H1 (cell line): ENCODE measurements around the gene LRRIQ4. TPM values are rescaled to one million over a fixed set of nuclear protein-coding genes. Genes with fewer than 3 reads are reported as not detected.

Experiments
- CTCF ChIA-PET: fragments of 300-600 bp; sonication (Branson Sonifier 250); formaldehyde crosslinking; loops from one replicate; lab custom pipeline; 2021; ENCODE audit not compliant: partially characterized antibody; lab: Charles Lee
- POLR2A ChIA-PET: fragments of 300-600 bp; sonication (Branson Sonifier 250); formaldehyde crosslinking; loops from one replicate; lab custom pipeline; 2021; ENCODE audit warnings: inconsistent platforms; ENCODE audit not compliant: partially characterized antibody; lab: Charles Lee
- DNase-seq, 2 experiments: peaks; one replicate each; pipeline versions ENCODE4 v3.0.0 to v3.0.0-alpha.2; 2010 to 2022; ENCODE audit warnings: low spot score in 2 of 2, low read depth in 1 of 2, mixed read lengths in 1 of 2
- FAIRE-seq: peaks from 2 replicates; lab custom pipeline; 2011; peaks lifted over from hg19 to GRCh38; lab: Jason Lieb, UNC
- H2AFZ ChIP-seq: 2 replicates; pipeline ENCODE4 v1.8.1; 2012; ENCODE audit warnings: low read length, inconsistent platforms
- H2AK5ac ChIP-seq: 2 replicates; pipeline ENCODE4 v1.6.1; 2013; ENCODE audit warnings: low read depth, low read length
- H2BK120ac ChIP-seq: replicated peaks from 2 replicates; pipeline ENCODE3; 2013; ENCODE audit warnings: low read depth, low read length, inconsistent platforms
- H2BK12ac ChIP-seq: 2 replicates; pipeline ENCODE4 v1.6.1; 2013; ENCODE audit warnings: low read depth, low read length
- H2BK15ac ChIP-seq: 2 replicates; pipeline ENCODE4 v1.6.1; 2013; ENCODE audit warnings: low read length
- H2BK20ac ChIP-seq: 2 replicates; pipeline ENCODE4 v1.6.1; 2013; ENCODE audit warnings: low read length
- H2BK5ac ChIP-seq: 2 replicates; pipeline ENCODE4 v1.6.1; 2013; ENCODE audit warnings: low read depth, low read length
- H3K14ac ChIP-seq: 2 replicates; pipeline ENCODE4 v1.6.1; 2013; ENCODE audit warnings: inconsistent platforms; ENCODE audit not compliant: insufficient read length
- H3K18ac ChIP-seq: 2 replicates; pipeline ENCODE4 v1.6.1; 2013; ENCODE audit warnings: low read length; ENCODE audit errors: extremely low read depth
- H3K23ac ChIP-seq: 2 replicates; pipeline ENCODE4 v1.6.1; 2013; ENCODE audit warnings: inconsistent platforms; ENCODE audit not compliant: insufficient read length
- H3K23me2 ChIP-seq: 2 replicates; pipeline ENCODE4 v1.6.1; 2013; ENCODE audit warnings: low read depth, low read length
- H3K27ac ChIP-seq: 2 replicates; pipeline ENCODE4 v1.6.1; 2011; ENCODE audit warnings: low read depth, low read length, inconsistent platforms
- H3K27me3 ChIP-seq, 4 experiments: replicated peaks in 1 of 4; 1 replicate in 1 of 4; 2 replicates in 3 of 4; pipeline versions ENCODE4 v1.6.1 to v1.8.1; 2011 to 2013; ENCODE audit warnings: low read length in 3 of 4, mild to moderate bottlenecking in 3 of 4, inconsistent platforms in 2 of 4, mixed read lengths in 2 of 4, moderate library complexity in 1 of 4; ENCODE audit not compliant: control insufficient read depth in 3 of 4, insufficient read depth in 3 of 4; ENCODE audit errors: extremely low read depth in 1 of 4
- H3K36me3 ChIP-seq, 4 experiments: 2 replicates each; pipeline versions ENCODE4 v1.6.1 to v1.8.1; 2011 to 2013; ENCODE audit warnings: mild to moderate bottlenecking in 4 of 4, low read length in 3 of 4, moderate library complexity in 2 of 4, control low read depth in 1 of 4, inconsistent platforms in 1 of 4; ENCODE audit not compliant: insufficient read depth in 4 of 4, control insufficient read depth in 2 of 4
- H3K4ac ChIP-seq: replicated peaks from 2 replicates; pipeline ENCODE3; 2013; ENCODE audit warnings: low read length, low read depth, mixed read lengths, inconsistent platforms; ENCODE audit not compliant: insufficient read length
- H3K4me1 ChIP-seq, 4 experiments: replicated peaks in 1 of 4; 1 replicate in 1 of 4; 2 replicates in 3 of 4; pipeline versions ENCODE4 v1.6.1 to v1.8.1; 2011 to 2013; ENCODE audit warnings: low read length in 3 of 4, inconsistent platforms in 2 of 4, mixed read lengths in 1 of 4; ENCODE audit not compliant: insufficient read depth in 4 of 4, control insufficient read depth in 3 of 4
- H3K4me2 ChIP-seq, 2 experiments: 2 replicates each; pipeline versions ENCODE4 v1.6.1 to v1.8.1; 2011 to 2013; ENCODE audit warnings: low read depth in 2 of 2, low read length in 2 of 2, control low read depth in 1 of 2, inconsistent platforms in 1 of 2, mild to moderate bottlenecking in 1 of 2; ENCODE audit not compliant: insufficient read depth in 1 of 2
- H3K4me3 ChIP-seq, 4 experiments: fragments of 200-600, 300-600 bp in 1 of 4; sonication (generic), shearing (Covaris generic), sonication (Bioruptor Twin) in 1 of 4; 2 replicates each; pipeline versions ENCODE4 v1.5.1 to v1.8.1; 2011 to 2016; ENCODE audit warnings: low read length in 4 of 4, low read depth in 3 of 4, control low read depth in 2 of 4, inconsistent platforms in 2 of 4, mild to moderate bottlenecking in 2 of 4, mixed read lengths in 1 of 4, moderate library complexity in 1 of 4; ENCODE audit not compliant: insufficient read depth in 2 of 4; ENCODE audit errors: extremely low read depth in 1 of 4
- H3K56ac ChIP-seq: replicated peaks from 2 replicates; pipeline ENCODE3; 2013; ENCODE audit warnings: low read depth, mild to moderate bottlenecking, mixed read lengths, low read length, inconsistent platforms; ENCODE audit not compliant: insufficient read length
- H3K79me1 ChIP-seq: 2 replicates; pipeline ENCODE4 v1.6.1; 2013; ENCODE audit warnings: low read depth, low read length, control low read depth
- H3K79me2 ChIP-seq, 2 experiments: 2 replicates each; pipeline versions ENCODE4 v1.6.1 to v1.8.1; 2012 to 2013; ENCODE audit warnings: low read length in 2 of 2, mild to moderate bottlenecking in 2 of 2, inconsistent platforms in 1 of 2; ENCODE audit not compliant: insufficient read depth in 2 of 2, control insufficient read depth in 1 of 2
- H3K9ac ChIP-seq, 4 experiments: replicated peaks in 1 of 4; 1 replicate in 1 of 4; 2 replicates in 3 of 4; pipeline versions ENCODE4 v1.6.1 to v1.8.1; 2011 to 2013; ENCODE audit warnings: low read depth in 3 of 4, low read length in 3 of 4, control low read depth in 2 of 4, mild to moderate bottlenecking in 2 of 4, moderate library complexity in 2 of 4, inconsistent platforms in 1 of 4; ENCODE audit errors: extremely low read depth in 1 of 4
- H3K9me3 ChIP-seq, 2 experiments: 2 replicates each; pipeline versions ENCODE4 v1.6.1 to v1.8.1; 2012 to 2013; ENCODE audit warnings: mild to moderate bottlenecking in 2 of 2, moderate library complexity in 2 of 2, control low read depth in 1 of 2, inconsistent platforms in 1 of 2, low read depth in 1 of 2, low read length in 1 of 2, mixed read lengths in 1 of 2; ENCODE audit not compliant: insufficient read depth in 2 of 2
- H4K20me1 ChIP-seq, 2 experiments: replicated peaks in 1 of 2; 2 replicates each; pipeline versions ENCODE3 to v1.8.1; 2011 to 2013; ENCODE audit warnings: inconsistent platforms in 2 of 2, low read length in 2 of 2, mild to moderate bottlenecking in 1 of 2; ENCODE audit not compliant: insufficient read depth in 2 of 2, control insufficient read depth in 1 of 2
- H4K5ac ChIP-seq: 2 replicates; pipeline ENCODE4 v1.6.1; 2013; ENCODE audit warnings: low read length, low read depth, mixed read lengths, inconsistent platforms; ENCODE audit not compliant: insufficient read length
- H4K8ac ChIP-seq: 2 replicates; pipeline ENCODE4 v1.8.0; 2013; ENCODE audit warnings: mild to moderate bottlenecking, moderate library complexity, low read length, inconsistent platforms; ENCODE audit not compliant: insufficient read depth; ENCODE audit errors: extremely low read depth
- H4K91ac ChIP-seq: replicated peaks from 2 replicates; pipeline ENCODE3; 2013; ENCODE audit warnings: low read length, mixed read lengths, inconsistent platforms; ENCODE audit not compliant: insufficient read length
- CREB1 ChIP-seq: IDR thresholded peaks from 2 replicates; pipeline ENCODE4 v1.6.1; 2012; ENCODE audit warnings: inconsistent platforms
- HDAC6 ChIP-seq: IDR thresholded peaks from one replicate; pipeline ENCODE4 v1.7.1; 2012; ENCODE audit warnings: low read depth, mild to moderate bottlenecking, inconsistent platforms, low read length, moderate library complexity
- TCF12 ChIP-seq: IDR thresholded peaks from 2 replicates; pipeline ENCODE4 v1.6.1; 2011; ENCODE audit warnings: low read depth, mild to moderate bottlenecking, low read length
- TEAD4 ChIP-seq: IDR thresholded peaks from 2 replicates; pipeline ENCODE4 v1.6.1; 2012; ENCODE audit warnings: low read depth, low read length, inconsistent platforms, mixed read lengths
- WGBS, 2 experiments: shearing (Covaris generic) in 1 of 2; methylation state at CpG; one replicate each; pipeline versions ENCODE4 v1.1.6 to v1.1.7; 2013 to 2015; ENCODE audit warnings: low lambda C conversion rate in 2 of 2, mixed read lengths in 2 of 2, inconsistent platforms in 1 of 2, low coverage in 1 of 2, missing lambda C conversion rate in 1 of 2; ENCODE audit not compliant: insufficient replicate concordance in 2 of 2, insufficient coverage in 1 of 2, insufficient read length in 1 of 2; ENCODE audit errors: extremely low coverage in 1 of 2, missing lambda C conversion rate in 1 of 2; 5-methylcytosine and 5-hydroxymethylcytosine counted together
- polyA plus RNA-seq, 7 experiments: library from polyadenylated mRNA; depleted of rRNA in 3 of 7; stranded (reverse) in 5 of 7; unstranded in 2 of 7; fragments of >200 nt in 5 of 7; fragments of 200-250 nt in 2 of 7; gene quantifications; 1 replicate in 5 of 7; 2 replicates in 1 of 7; 4 replicates in 1 of 7; pipeline versions ENCODE4 v1.2.1 to v1.2.3, GENCODE V29; 2011 to 2013; ENCODE audit warnings: missing spikeins in 2 of 7, mixed read lengths in 2 of 7
- total RNA-seq: library from RNA; stranded (reverse); fragmentation: NEBNext Ultra II Directional; extraction: Animal tissue kit (Norgen Biotek cat#: 25700); gene quantifications from 2 replicates; pipeline ENCODE4 v1.2.1, GENCODE V29; 2021

The LRRIQ4 gene
- total and polyA plus RNA-seq, 2 of the 8 experiments (the other 6 are each of a cell fraction or from before 2014, with no cell fraction given) = 0.08 TPM; not detected in 1

DNA sequence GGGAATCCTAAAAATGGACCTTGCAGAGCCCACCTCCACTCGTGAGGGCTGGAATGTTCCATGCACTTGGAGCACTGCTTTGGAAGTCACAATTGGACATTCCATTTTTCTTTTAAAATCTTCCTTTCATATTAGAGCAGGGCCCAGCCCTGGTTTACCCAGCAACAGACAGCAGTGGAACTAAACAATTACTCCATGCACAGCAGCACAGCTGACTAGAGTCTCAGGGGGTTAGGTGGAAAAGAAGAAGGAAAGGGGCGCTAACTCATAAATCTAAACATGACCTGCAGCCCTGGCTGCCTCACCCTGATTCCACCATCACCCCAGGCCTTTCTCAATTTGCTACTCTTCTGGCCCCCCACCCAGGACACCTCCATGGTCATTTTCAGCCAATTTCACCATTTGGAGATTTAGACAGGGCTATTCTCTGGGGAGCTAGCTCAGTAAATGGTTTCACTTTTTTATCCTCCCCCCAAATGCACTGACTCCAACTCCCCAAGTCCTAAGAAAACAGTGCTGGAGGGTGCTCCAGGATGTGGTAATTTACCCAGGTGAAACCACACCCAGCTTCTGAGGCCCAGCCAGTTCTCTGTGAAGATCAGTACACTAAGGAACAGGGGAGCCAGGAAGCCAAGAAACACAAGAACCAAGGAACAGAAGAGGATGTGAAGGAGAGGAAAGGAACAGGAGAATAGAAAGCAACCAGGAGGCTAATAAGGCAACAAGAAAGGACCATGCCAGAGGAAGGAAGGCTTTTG lies 58.6 kb downstream of the LRRIQ4 start:
- TF ChIP-seq TCF12 = no peak
- TF ChIP-seq CREB1 = no peak
- TF ChIP-seq HDAC6 = no peak
- no peak for TF ChIP-seq TEAD4
- ChIA-PET POLR2A (interaction anchor here (1.6 kb wide), 1 partner anchor 95 kb away, joined by 3 read pairs; no protein-coding TSS in a partner anchor), CTCF (interaction anchor here (0.6 to 1.5 kb wide), 4 partner anchors 9 to 149 kb away, joined by 3 to 6 read pairs (median 4); partner anchors contain the start of gene SEC62)
- Histone ChIP-seq H4K5ac (no peak overlapping the region), H3K9me3 (no peaks in the 10 kb centered on the region), H3K56ac (no peak overlapping the region), H4K8ac (no peak overlapping the region), H2AK5ac (no peak overlapping the region), H3K27me3 (no peaks in the 10 kb centered on the region), H3K18ac (no peak overlapping the region), H4K20me1 (no peaks in the 10 kb centered on the region), H3K79me1 (no peaks in the 10 kb centered on the region), H2BK12ac (no peak overlapping the region), H3K23ac (no peak overlapping the region), H3K23me2 (no peaks in the 10 kb centered on the region), H3K4me1 (peaks cover 0 to 2% (median 0%) of the 10 kb centered on the region in 4 experiments; a peak in 1 of 7 replicates), H2AFZ (no peak overlapping the region), H2BK5ac (no peak overlapping the region), H2BK20ac (no peak overlapping the region), H3K9ac (no peak overlapping the region; a peak in 1 of 7 replicates), H3K27ac (no peak overlapping the region), H3K4me2 (no peak overlapping the region), H2BK15ac (no peak overlapping the region), H2BK120ac (no peak overlapping the region), H3K4ac (no peak overlapping the region), H3K4me3 (no peak overlapping the region), H3K79me2 (no peaks in the 10 kb centered on the region), H3K36me3 (no peaks in the 10 kb centered on the region), H4K91ac (no peak overlapping the region), H3K14ac (no peak overlapping the region)
- no peak for FAIRE-seq
- 100% methylated on average over 2 of the region's 2 CpGs; no CpG with 5 or more reads in 1 of the 2 experiments for WGBS, 2 experiments
- DNase-seq = no peak
